Pancreas (tissue), 10 donors: ENCODE measurements around the gene AVPR1B. TPM values are rescaled to one million over a fixed set of nuclear protein-coding genes. Genes with fewer than 3 reads are reported as not detected.
A peak's percentile ranks its signal among the peaks of the same experiment; 100 is the strongest.

Experiments
- ATAC-seq, 4 donors: fragments of 200-7000 bp; cut with Tn5 transposase; one replicate each; pipeline versions ENCODE4 v1.8.0 to v1.9.1; 2020; ENCODE audit warnings: mild to moderate bottlenecking in 4 of 4, moderate library complexity in 4 of 4
- DNase-seq, 6 donors: peaks; one replicate each; pipeline ENCODE4 v3.0.0-alpha.2; 2020
- FAIRE-seq: peaks from 2 replicates; lab custom pipeline; 2012; peaks lifted over from hg19 to GRCh38; lab: Jason Lieb, UNC
- H3K27ac ChIP-seq, 4 donors: fragments of 200-600 bp; sonication (generic); 1 replicate in 3 of 4; 2 replicates in 1 of 4; pipeline versions ENCODE4 v1.5.0 to v1.8.0; 2020
- H3K27me3 ChIP-seq, 4 donors: fragments of 200-600 bp; one replicate each; pipeline ENCODE4 v1.8.0; 2021
- H3K36me3 ChIP-seq, 3 donors: fragments of 200-600 bp; sonication (generic) in 1 of 3; one replicate each; pipeline versions ENCODE4 v1.5.0 to v1.8.0; 2020 to 2021
- H3K4me1 ChIP-seq, 3 donors: fragments of 200-600 bp; one replicate each; pipeline ENCODE4 v1.8.0; 2021
- H3K4me3 ChIP-seq, 4 donors: fragments of 200-600 bp; sonication (generic) in 2 of 4; one replicate each; pipeline versions ENCODE4 v1.5.0 to v1.8.0; 2020 to 2021
- H3K9me3 ChIP-seq, 4 donors: fragments of 200-600 bp; one replicate each; pipeline ENCODE4 v1.8.0; 2021
- WGBS, 2 donors: extraction: QIAGEN DNeasy Blood & Tissue Kit; methylation state at CpG; one replicate each; pipeline ENCODE4 v1.1.7; 2013; 5-methylcytosine and 5-hydroxymethylcytosine counted together
- intact Hi-C, 3 donors: fragments of 100-400 bp; cut with DNase I; formaldehyde crosslinking; loops; one replicate each; pipeline versions ENCODE4 v1.11.1 to v1.14.2; 2022
- polyA plus RNA-seq, 2 donors: library from polyadenylated mRNA; stranded (reverse); fragments of 200-250 nt; gene quantifications; one replicate each; pipeline ENCODE4 v1.2.3, GENCODE V29; 2013
- total RNA-seq, 6 donors: library from RNA; stranded (reverse); fragmentation: NEBNext Ultra II Directional in 4 of 6; extraction: Animal tissue kit (Norgen Biotek cat#: 25700) in 4 of 6; gene quantifications; one replicate each; pipeline versions ENCODE4 v1.2.1 to v1.2.4, GENCODE V29; 2021 to 2023
- TF ChIP-seq, protein P1 (sequence below), 4 donors: fragments of 200-600 bp; sonication (generic) in 3 of 4; IDR thresholded peaks; one replicate each; pipeline versions ENCODE4 v1.5.0 to v1.8.0; 2021; ENCODE audit warnings: antibody characterized with exemption in 4 of 4
- donor health status: healthy with polysubstance abuse.
- donor health status: DM: no; HTN: no; CAD: no; lungs with moderate emphysema.
- donor health status: DM: no; HTN: no; CAD: no.
- donor health status: control.
- donor health status: control.
- donor health status: Bipolar disorder and iron deficiency.
- donor health status: DM: yes; HTN: yes; CAD: no.
- donor health status: DM: no; HTN: no; CAD: no.
- donor health status: DM: no; HTN: no; CAD: no.
- donor health status: DM: yes; HTN: yes; CAD: no.

Gene AVPR1B, protein sequence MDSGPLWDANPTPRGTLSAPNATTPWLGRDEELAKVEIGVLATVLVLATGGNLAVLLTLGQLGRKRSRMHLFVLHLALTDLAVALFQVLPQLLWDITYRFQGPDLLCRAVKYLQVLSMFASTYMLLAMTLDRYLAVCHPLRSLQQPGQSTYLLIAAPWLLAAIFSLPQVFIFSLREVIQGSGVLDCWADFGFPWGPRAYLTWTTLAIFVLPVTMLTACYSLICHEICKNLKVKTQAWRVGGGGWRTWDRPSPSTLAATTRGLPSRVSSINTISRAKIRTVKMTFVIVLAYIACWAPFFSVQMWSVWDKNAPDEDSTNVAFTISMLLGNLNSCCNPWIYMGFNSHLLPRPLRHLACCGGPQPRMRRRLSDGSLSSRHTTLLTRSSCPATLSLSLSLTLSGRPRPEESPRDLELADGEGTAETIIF
- total RNA-seq = under 1 TPM; 0.13 to 0.43 (median 0.24) TPM
- polyA plus RNA-seq = 1 to 10 TPM in 1 of 2 donors, under 1 TPM in 1; 0.68 to 1.1 TPM

DNA sequence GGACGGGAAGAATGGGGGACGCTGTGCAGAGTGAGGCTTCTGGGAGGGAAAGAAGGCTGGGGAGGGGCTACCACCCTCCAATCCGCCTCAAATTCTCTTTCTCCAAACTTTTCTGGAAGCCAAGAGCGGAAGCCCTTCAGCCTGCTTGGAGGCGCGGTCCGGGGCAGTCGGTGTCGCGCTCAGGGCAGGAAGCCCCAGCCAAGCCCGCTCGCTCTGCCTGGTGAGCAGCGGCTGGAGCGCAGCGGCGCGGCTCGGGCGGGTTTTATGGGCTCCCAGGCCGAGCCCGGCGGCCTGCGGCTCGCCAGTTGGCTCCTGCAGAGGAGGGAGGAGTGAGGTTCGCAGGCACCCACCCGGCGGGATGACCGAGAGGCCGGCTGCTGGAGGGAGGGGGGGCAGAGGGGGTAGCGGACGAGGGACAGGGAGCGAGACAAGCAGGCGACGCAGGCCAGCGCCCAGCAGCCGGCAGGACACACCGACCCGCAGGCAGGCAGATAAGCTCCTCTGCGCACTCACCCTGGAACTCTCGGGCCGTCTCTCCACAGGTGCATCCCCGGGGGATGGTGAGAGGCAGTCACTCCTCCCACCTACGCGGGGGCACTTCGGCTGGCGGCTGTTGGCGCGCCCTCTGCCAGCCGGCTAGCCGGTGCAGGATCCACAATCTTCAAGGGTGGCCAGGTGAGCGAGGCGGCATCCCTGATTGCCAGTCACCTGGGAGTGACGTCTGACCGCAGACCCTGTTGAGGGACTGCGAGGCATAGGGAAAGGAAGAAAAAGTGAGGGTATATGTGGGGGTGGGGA is at the start of gene AVPR1B:
AVPR1B (minus strand) TSS at position 238 of the 798 bp plus-strand sequence. CDS start 498 bp downstream, outside the sequence.
- intact Hi-C loops = no loop called here
- Histone ChIP-seq H3K4me3 (peak within 1 kb of the TSS; percentile 7 to 46 (median 24)), H3K9me3 (peaks cover 0 to 4% (median 0%) of the 10 kb centered on the region in 4 donors), H3K27ac (no peak within 1 kb of the TSS), H3K27me3 (no peaks in the 10 kb centered on the region), H3K36me3 (no peaks in the 10 kb centered on the region), H3K4me1 (peaks cover 0 to 8% (median 5%) of the 10 kb centered on the region in 3 donors)
- ATAC-seq = peak; percentile 55 to 83 (median 76)
- FAIRE-seq = no peak
- peak; percentile 25 to 79 (median 42) for DNase-seq
- TF ChIP-seq, protein P1, sequence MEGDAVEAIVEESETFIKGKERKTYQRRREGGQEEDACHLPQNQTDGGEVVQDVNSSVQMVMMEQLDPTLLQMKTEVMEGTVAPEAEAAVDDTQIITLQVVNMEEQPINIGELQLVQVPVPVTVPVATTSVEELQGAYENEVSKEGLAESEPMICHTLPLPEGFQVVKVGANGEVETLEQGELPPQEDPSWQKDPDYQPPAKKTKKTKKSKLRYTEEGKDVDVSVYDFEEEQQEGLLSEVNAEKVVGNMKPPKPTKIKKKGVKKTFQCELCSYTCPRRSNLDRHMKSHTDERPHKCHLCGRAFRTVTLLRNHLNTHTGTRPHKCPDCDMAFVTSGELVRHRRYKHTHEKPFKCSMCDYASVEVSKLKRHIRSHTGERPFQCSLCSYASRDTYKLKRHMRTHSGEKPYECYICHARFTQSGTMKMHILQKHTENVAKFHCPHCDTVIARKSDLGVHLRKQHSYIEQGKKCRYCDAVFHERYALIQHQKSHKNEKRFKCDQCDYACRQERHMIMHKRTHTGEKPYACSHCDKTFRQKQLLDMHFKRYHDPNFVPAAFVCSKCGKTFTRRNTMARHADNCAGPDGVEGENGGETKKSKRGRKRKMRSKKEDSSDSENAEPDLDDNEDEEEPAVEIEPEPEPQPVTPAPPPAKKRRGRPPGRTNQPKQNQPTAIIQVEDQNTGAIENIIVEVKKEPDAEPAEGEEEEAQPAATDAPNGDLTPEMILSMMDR (IDR thresholded peaks at IDR 0.05) = no peak
- 2% methylated on average over 43 to 55 of the region's 55 CpGs for WGBS, 2 donors

DNA sequence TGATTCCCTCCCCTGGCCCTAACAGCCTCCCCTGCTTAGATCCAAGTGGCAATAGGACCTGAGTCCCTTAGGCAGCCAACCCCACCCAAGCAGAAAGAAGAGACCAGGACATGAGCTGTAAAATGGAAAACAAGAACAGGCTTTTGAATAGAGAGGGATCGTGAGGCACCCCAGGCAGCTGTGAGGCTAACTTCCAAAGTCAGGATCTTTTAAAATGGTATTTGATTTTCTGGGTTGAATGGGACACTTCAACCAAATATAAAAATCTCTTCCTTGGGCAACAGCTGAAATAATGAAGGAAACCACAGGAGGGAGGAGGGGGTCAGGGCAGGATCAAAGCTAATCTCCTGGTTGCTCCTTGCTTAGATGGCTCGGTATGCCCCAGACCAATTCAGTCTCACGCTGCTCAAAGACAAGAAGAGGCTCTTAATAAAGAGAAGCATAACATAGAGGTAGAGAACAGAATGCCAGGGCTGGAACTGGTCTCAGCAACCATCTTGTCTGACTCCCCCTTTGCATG is 28.6 kb upstream of the AVPR1B start:
- DNase-seq (no peak), ATAC-seq (no peak), FAIRE-seq (no peak)
- TF ChIP-seq, protein P1 (IDR thresholded peaks at IDR 0.05) = no peak
- H3K27me3 ChIP-seq = no peaks in the 10 kb centered on the region
- peaks cover 0 to 5% (median 0%) of the 10 kb centered on the region in 3 donors for H3K4me1 ChIP-seq
- H3K9me3 ChIP-seq = no peaks in the 10 kb centered on the region
- H3K27ac ChIP-seq = no peak overlapping the region
- intact Hi-C loops = no loop called here
- H3K4me3 ChIP-seq = no peak overlapping the region
- no peaks in the 10 kb centered on the region for H3K36me3 ChIP-seq
- WGBS, 2 donors = 80 to 82% methylated on average over 3 of the region's 3 CpGs

DNA sequence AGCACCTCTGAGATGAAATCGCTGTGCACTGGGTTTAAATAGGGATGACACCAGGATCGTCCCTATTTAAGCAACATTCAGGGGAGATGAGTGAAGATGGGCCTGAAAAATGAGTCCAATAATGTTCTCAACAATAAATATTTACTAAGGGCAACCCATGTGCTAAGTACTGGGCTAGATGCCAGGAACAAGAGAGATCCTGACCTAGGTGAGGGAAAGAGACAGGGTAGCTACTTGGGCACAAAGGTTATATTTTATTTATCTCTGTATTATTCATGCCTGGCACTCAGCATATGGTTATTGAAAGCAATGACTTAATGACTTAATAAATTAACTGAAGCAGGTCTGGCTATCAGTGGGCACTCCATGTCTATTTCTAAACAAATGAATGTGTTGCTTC is 27.4 kb upstream of the AVPR1B start:
- H3K4me3 ChIP-seq = no peak overlapping the region
- 58 to 61% methylated on average over 2 of the region's 2 CpGs for WGBS, 2 donors
- no peaks in the 10 kb centered on the region for H3K36me3 ChIP-seq
- no peaks in the 10 kb centered on the region for H3K9me3 ChIP-seq
- peak in 3 of 4 donors; percentile 20 to 55 (median 46) for ATAC-seq
- FAIRE-seq = no peak
- TF ChIP-seq, protein P1 (IDR thresholded peaks at IDR 0.05) = no peak
- H3K27ac ChIP-seq = no peak overlapping the region
- H3K27me3 ChIP-seq = no peaks in the 10 kb centered on the region
- H3K4me1 ChIP-seq = peaks cover 0 to 5% (median 0%) of the 10 kb centered on the region in 3 donors
- intact Hi-C loops = no loop called here
- no peak for DNase-seq

DNA sequence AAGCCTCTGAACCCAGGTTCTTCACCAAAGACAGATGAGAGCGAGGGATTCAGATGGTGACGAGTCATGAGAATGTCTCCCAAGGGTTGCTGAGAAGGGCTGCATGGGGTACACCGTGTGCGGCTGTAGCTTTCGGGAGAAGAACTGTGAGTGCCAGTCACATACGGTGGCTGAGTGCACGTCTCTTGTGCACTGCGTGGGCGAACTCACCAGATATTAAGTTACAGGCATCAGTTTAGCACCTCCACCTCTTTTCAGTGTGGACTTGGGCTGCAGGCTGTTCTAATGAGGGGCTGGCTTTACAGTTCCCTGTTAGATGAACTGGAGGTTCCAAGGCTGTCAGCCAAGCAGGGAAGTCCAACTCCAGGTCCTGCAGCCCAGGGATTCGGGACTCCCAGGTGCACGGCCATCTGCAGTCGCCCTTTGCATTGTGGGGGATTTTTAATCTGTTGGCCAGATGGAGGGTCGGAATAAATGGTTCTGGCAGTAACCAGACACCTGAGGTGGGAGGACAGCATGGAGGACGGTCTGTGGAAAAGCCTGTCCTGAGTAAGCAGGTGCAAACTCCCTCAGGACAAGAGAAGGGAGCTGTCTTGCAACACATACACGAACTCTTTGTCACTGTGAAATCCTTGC is 26.5 kb upstream of the AVPR1B start:
- ATAC-seq (no peak), DNase-seq (no peak), FAIRE-seq (no peak)
- Histone ChIP-seq H3K36me3 (no peaks in the 10 kb centered on the region), H3K27ac (no peak overlapping the region), H3K9me3 (no peaks in the 10 kb centered on the region), H3K4me3 (no peak overlapping the region), H3K27me3 (peaks cover 0 to 2% (median 0%) of the 10 kb centered on the region in 4 donors), H3K4me1 (peaks cover 0 to 5% (median 0%) of the 10 kb centered on the region in 3 donors)
- 85 to 90% methylated on average over 15 of the region's 15 CpGs for WGBS, 2 donors
- intact Hi-C loops = no loop called here
- TF ChIP-seq, protein P1 (IDR thresholded peaks at IDR 0.05) = no peak
